Measurements from ENCODE around the gene HIPK1.

HIPK1 gene

GRCh38 chr1:113928187-113928930 is 765 bp upstream of the HIPK1 start:
- peak overlapping the region; percentile 79 for H3K4me3 ChIP-seq (ENCODE audit: low read depth, low read length)
- peak; percentile 67 for DNase-seq (ENCODE audit: low read depth)
- TF ChIP-seq CTCF (IDR thresholded peaks at IDR 0.05; ENCODE audit: insufficient read depth, low read depth, low read length, missing control alignments): no peak

- H3K4me3 ChIP-seq (ENCODE audit: low read depth, low read length): peak overlapping the region; percentile 79
- DNase-seq (ENCODE audit: low read depth): peak; percentile 60
- TF ChIP-seq CTCF (IDR thresholded peaks at IDR 0.05; ENCODE audit: insufficient read depth, low read depth, low read length, missing control alignments): peak; percentile 0
Observed at GRCh38 chr1:113929750-113930498, 800 bp downstream of the HIPK1 start.

GRCh38 chr1:113930499-113931161 is 1.5 kb downstream of the HIPK1 start:
- TF ChIP-seq CTCF (IDR thresholded peaks at IDR 0.05; ENCODE audit: insufficient read depth, low read depth, low read length, missing control alignments): no peak
- DNase-seq (ENCODE audit: low read depth): peak; percentile 68
- peak overlapping the region; percentile 79 for H3K4me3 ChIP-seq (ENCODE audit: low read depth, low read length)

GRCh38 chr1:113931451-113931851 is 2.3 kb downstream of the HIPK1 start:
- DNase-seq (ENCODE audit: low read depth): no peak
- TF ChIP-seq CTCF (IDR thresholded peaks at IDR 0.05; ENCODE audit: insufficient read depth, low read depth, low read length, missing control alignments): no peak
- peak overlapping the region; percentile 79 for H3K4me3 ChIP-seq (ENCODE audit: low read depth, low read length)

GRCh38 chr1:113934006-113934405 is 4.9 kb downstream of the HIPK1 start:
- no peak for TF ChIP-seq CTCF (IDR thresholded peaks at IDR 0.05; ENCODE audit: insufficient read depth, low read depth, low read length, missing control alignments)
- no peak overlapping the region for H3K4me3 ChIP-seq (ENCODE audit: low read depth, low read length)
- DNase-seq (ENCODE audit: low read depth): no peak

- no peak for DNase-seq (ENCODE audit: low read depth)
- no peak for TF ChIP-seq CTCF (IDR thresholded peaks at IDR 0.05; ENCODE audit: insufficient read depth, low read depth, low read length, missing control alignments)
- H3K4me3 ChIP-seq (ENCODE audit: low read depth, low read length): no peak overlapping the region
Observed at GRCh38 chr1:113934511-113935055, 5.5 kb downstream of the HIPK1 start.

All from GM12865 (cell line).